Neural crest cell (in vitro differentiated cells): ENCODE measurements around the gene TUT1. TPM values are rescaled to one million over a fixed set of nuclear protein-coding genes. Genes with fewer than 3 reads are reported as not detected.
A peak's percentile ranks its signal among the peaks of the same experiment; 100 is the strongest.

Source experiments
- DNase-seq: peaks from one replicate; pipeline ENCODE4 v3.0.0; 2021; ENCODE audit warnings: low read depth, mixed read lengths, low spot score
- H3K27ac Mint-ChIP-seq: one replicate; pipeline ENCODE4 v1.8.0; 2021; ENCODE audit warnings: mild to moderate bottlenecking, mixed read lengths; ENCODE audit not compliant: unreplicated experiment
- H3K27me3 Mint-ChIP-seq: 2 replicates; pipeline ENCODE4 v1.8.0; 2021; ENCODE audit warnings: low read depth, mild to moderate bottlenecking, mixed read lengths
- H3K36me3 Mint-ChIP-seq: 2 replicates; pipeline ENCODE4 v1.8.0; 2021; ENCODE audit warnings: low read depth, mild to moderate bottlenecking, mixed read lengths
- H3K4me1 Mint-ChIP-seq: 2 replicates; pipeline ENCODE4 v1.8.0; 2021; ENCODE audit warnings: mixed read lengths
- H3K4me3 Mint-ChIP-seq: one replicate; pipeline ENCODE4 v1.8.0; 2021; ENCODE audit warnings: mild to moderate bottlenecking, mixed read lengths
- H3K9me3 Mint-ChIP-seq: 2 replicates; pipeline ENCODE4 v1.8.0; 2021; ENCODE audit warnings: mixed read lengths
- CTCF ChIP-seq: fragments of 200-600 bp; sonication (generic); conservative IDR thresholded peaks from 2 replicates; pipeline ENCODE4 v1.5.0; 2021; ENCODE audit warnings: antibody characterized with exemption, mild to moderate bottlenecking
- total RNA-seq: library from RNA; stranded (reverse); gene quantifications from 2 replicates; pipeline ENCODE4 v1.2.1, GENCODE V29; 2021

Gene TUT1
- total RNA-seq, 1 donor from 2014 or later, result 20.7 TPM

DNA sequence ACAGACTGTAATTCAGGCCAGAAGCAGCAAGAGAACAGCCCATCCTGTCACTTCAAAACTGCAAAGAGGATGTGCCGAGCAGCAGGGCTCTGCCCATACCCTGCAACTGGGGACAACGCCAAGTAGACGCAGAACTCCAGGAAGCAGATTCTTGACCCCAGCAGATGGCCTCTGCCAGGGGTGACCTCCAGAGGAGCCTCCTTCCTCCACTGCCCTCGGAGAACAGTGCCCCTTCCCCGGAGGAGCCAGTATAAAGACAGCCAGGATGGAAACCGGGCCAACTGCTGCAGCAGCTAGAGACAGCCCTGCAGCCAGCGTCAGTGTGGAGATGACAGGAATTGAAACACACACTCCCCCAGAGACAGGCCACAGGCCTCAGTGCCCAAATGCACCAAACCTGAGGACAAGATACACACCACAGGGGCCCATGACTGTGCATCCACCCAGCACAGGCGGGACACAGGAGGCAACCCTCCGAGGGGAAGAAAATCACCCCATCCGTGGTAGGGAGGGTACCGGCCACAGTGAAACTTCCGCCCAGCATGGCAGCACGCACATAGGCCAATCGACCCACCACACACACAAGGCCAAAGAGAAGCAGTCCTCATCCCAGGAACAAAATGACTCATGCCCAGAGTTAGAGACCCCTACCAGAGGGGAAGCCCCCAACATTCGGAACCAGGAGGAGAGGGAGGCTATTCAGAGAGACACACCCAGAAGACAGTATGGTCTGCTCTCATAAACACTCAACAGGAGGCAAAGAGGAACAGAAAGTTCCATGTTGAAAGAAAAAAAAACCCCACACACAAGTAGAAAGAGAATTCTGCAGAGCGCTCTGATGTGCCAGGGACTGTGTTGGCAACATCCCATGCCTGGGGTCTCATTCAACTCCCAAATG is 50.3 kb downstream of the TUT1 start:
- H3K9me3 Mint-ChIP-seq, result no peaks in the 10 kb centered on the region
- no peak for DNase-seq
- no peak for TF ChIP-seq CTCF
- peaks cover 52% of the 10 kb centered on the region for H3K27me3 Mint-ChIP-seq
- H3K4me3 Mint-ChIP-seq, result peak overlapping the region; percentile 38
- H3K36me3 Mint-ChIP-seq, result no peaks in the 10 kb centered on the region
- H3K27ac Mint-ChIP-seq, result no peak overlapping the region
- H3K4me1 Mint-ChIP-seq, result peaks cover 8% of the 10 kb centered on the region

DNA sequence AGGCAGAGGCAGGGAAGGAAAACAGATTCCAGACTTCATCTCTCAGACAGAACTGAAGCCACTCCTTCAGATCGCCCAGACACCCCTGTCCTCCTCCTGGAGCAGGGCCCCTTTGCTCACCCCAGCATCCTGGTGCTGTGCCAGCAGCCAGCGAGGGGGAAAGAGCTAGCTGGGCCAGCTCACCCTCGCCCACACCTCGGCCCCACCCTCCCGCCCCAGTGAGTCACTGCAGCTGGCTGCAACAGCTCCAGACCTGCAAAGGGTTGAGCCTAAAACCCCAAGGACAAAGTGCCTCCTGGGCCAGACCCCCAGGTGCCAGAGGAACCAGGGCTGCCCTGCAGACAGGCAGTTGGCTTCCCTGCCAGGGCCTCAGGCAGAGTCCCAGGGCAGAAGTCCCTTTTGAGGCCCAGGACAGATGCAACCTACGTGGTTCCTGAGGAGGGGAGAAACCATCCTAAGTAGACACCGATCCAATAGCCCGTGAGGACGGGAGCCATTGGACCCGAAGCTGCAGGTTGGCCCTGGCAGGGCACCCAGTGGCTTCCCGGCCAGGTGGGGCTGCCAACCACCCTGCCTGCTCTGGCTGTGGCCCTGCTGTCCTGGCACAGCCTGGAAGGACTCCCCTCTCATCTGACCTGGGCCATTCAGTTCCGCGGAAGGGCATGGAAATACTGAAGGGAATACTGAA is 51.9 kb downstream of the TUT1 start:
- no peaks in the 10 kb centered on the region for H3K36me3 Mint-ChIP-seq
- no peak for DNase-seq
- H3K27ac Mint-ChIP-seq, result no peak overlapping the region
- H3K4me3 Mint-ChIP-seq, result no peak overlapping the region
- H3K4me1 Mint-ChIP-seq, result peaks cover 5% of the 10 kb centered on the region
- peaks cover 36% of the 10 kb centered on the region for H3K27me3 Mint-ChIP-seq
- no peaks in the 10 kb centered on the region for H3K9me3 Mint-ChIP-seq
- TF ChIP-seq CTCF, result no peak

GRCh38 chr11:62538470-62539237 is 52.7 kb downstream of the TUT1 start:
- no peak for TF ChIP-seq CTCF
- Mint-ChIP-seq H3K4me1 (peaks cover 5% of the 10 kb centered on the region), H3K4me3 (no peak overlapping the region)

DNA sequence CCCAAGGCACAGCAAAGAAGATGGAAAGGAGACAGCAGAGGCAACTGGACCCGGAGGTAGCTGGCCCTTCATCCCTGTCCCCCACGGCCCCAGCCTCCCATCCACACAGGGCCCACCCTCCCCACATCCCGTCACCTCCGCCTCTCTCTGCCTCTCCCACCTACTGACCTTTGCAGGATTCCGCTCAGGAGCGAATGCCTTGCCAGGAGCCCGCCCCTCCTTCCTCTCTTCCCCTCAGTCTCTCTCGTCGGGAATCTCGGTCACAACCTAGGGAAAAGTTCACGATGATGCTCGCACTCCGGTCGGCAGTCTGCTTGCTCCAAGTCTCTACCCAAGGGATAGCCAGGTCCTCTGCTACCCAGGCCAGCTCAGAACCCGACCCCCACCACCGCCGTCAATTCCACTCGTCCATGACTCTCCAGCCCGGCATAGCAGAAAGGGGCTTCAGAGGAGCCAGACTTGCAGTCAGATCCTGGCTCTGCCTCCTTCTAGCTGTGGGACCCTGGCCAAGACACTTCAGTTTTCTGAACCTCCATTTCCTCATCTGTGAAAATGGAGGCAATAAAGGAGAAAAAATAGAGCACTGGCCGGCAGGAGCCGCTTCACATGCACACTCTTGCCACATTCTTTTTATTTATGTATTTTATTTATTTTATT is 54.9 kb downstream of the TUT1 start:
- no peak for DNase-seq
- no peak overlapping the region for H3K4me3 Mint-ChIP-seq

More at GRCh38 chr11:62538470-62539237, 52.7 kb downstream of the TUT1 start:
- Mint-ChIP-seq H3K9me3 (no peaks in the 10 kb centered on the region), H3K36me3 (no peaks in the 10 kb centered on the region), H3K27ac (no peak overlapping the region), H3K27me3 (peaks cover 29% of the 10 kb centered on the region)
- DNase-seq, result no peak

More for the DNA sequence above, 54.9 kb downstream of the TUT1 start:
- Mint-ChIP-seq H3K4me1 (peaks cover 5% of the 10 kb centered on the region), H3K27ac (no peak overlapping the region), H3K27me3 (peaks cover 8% of the 10 kb centered on the region), H3K36me3 (no peaks in the 10 kb centered on the region), H3K9me3 (no peaks in the 10 kb centered on the region)
- TF ChIP-seq CTCF, result no peak
